Measurements from ENCODE around the gene DNAJC18.
"Not testable (repeated sequence)": the region's sequence is repeated elsewhere in the genome, so short reads cannot be mapped to it uniquely, and the experiment has no call there.

DNAJC18 gene

DNA sequence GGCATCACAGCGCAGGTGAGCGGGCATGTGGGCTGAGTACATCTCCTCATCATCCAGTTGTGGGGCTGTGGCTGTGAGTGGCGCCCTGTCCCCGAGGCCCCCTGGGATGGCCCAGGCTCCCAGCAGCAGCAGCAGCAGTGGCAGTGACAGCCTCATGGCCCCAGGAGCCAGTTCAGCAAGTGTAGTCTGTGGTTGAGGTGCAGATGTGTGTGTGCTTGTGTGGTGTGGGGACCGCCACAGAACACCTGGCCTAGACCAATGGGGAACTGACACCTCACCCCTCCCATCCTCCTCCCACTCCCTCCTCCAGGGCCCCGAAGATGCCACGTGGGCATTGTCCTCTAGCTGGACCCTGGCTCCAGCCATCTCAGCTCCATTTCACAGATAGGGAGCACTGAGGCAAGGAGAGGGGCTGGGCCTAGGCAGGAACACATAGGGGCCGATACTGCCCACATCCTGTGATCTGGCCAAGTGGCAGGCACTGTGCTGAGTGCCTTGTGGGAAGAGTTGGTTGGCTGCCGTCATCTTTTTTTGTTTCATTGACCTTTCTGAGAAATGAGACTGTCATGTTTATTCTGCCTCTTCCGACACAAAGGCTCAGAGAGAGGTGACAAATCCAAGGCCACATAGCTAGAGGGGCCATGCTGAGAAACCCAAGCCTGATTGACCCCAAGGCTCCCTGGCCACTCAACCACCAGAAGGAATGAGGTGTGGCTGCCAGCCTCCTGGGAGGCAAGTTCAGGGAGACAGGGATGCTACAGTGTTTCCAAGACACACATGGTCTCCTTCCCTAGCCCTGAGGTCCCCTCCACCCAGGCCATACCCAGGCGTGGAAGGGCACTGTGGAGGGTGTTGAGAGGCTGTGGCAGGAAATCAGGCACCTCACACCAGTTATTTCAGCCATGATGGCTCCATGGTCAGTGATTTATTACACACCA lies 49.4 kb downstream of the DNAJC18 start, which contains the start of gene MZB1:
TSS of gene MZB1 (minus strand) at position 213 of the 938 bp plus-strand sequence. CDS start at position 156, 57 bp downstream.
- H3K4me3 ChIP-seq (ENCODE audit: low read depth, low read length) = peak within 1 kb of the TSS; percentile 88

DNA sequence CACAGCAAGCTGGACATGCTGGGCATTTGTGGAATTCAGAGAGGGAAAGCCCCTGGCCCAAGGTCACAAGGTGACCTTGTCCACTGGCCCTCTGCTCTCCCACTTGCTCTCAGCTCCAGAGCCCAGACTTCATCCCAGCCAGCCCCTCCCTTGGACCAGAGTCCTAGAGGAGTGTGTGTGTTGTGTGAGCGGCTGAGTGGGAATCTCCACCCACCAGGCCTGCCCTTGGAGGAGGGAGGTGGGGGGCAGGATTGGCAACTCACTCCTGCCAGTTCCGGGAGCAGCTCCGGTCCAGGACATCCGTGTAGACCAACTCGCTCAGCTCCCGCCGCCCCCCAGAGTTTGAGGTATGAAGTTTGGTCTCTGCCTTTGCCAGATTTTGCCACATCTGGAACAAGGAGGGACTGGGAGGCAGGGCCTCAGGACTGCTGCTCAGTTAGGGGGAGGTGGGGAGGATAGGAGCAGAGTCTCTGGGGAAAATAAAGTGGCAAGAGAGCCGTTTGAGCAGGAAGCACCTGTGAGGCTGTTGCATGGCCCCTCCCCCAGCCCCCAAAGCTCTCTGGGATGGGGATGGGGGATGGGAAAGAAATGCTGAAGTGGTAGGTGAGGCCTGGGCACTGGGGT lies 51.0 kb downstream of the DNAJC18 start:
- peak; percentile 84 for DNase-seq (ENCODE audit: low read depth)
- TF ChIP-seq, protein P1, sequence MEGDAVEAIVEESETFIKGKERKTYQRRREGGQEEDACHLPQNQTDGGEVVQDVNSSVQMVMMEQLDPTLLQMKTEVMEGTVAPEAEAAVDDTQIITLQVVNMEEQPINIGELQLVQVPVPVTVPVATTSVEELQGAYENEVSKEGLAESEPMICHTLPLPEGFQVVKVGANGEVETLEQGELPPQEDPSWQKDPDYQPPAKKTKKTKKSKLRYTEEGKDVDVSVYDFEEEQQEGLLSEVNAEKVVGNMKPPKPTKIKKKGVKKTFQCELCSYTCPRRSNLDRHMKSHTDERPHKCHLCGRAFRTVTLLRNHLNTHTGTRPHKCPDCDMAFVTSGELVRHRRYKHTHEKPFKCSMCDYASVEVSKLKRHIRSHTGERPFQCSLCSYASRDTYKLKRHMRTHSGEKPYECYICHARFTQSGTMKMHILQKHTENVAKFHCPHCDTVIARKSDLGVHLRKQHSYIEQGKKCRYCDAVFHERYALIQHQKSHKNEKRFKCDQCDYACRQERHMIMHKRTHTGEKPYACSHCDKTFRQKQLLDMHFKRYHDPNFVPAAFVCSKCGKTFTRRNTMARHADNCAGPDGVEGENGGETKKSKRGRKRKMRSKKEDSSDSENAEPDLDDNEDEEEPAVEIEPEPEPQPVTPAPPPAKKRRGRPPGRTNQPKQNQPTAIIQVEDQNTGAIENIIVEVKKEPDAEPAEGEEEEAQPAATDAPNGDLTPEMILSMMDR (IDR thresholded peaks at IDR 0.05; ENCODE audit: insufficient read depth, low read depth, low read length, missing control alignments) = no peak
- peak overlapping the region; percentile 88 for H3K4me3 ChIP-seq (ENCODE audit: low read depth, low read length)

More for the DNA sequence above, 49.4 kb downstream of the DNAJC18 start, which contains the start of gene MZB1:
- TF ChIP-seq, protein P1 (IDR thresholded peaks at IDR 0.05; ENCODE audit: insufficient read depth, low read depth, low read length, missing control alignments) = no peak
- DNase-seq (ENCODE audit: low read depth) = peak; percentile 98

DNA sequence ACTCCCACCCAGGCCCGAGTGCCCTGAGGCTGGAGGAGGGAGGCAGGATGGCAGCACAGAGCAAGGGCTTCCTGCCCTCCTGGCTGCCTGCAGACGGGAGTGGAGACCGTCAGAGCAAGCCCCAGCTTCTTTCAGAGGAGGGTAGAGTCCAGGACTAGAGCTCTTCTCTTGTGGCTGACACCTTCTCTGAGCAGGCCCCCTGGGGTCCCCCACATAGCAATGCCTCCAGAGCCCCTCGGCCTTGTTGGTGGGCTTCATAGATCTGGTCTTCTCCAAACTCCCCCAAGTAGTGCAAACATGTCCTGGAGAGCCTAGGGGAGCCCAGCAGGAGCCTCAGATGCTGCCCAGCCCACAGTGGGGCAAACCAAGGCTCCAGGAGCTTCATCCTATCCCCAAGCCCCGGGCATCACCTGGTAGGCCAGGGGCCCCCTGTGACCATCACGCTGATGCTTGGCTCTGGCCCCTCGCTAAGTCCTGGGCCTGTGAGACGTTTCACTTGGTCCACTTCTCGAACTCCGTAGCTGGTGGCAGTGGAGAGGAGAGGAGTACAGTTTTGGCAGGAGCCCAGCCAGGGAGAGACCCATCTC lies 51.6 kb downstream of the DNAJC18 start:
- TF ChIP-seq, protein P1 (IDR thresholded peaks at IDR 0.05; ENCODE audit: insufficient read depth, low read depth, low read length, missing control alignments) = no peak
- no peak for DNase-seq (ENCODE audit: low read depth)
- H3K4me3 ChIP-seq (ENCODE audit: low read depth, low read length) = peak overlapping the region; percentile 88

DNA sequence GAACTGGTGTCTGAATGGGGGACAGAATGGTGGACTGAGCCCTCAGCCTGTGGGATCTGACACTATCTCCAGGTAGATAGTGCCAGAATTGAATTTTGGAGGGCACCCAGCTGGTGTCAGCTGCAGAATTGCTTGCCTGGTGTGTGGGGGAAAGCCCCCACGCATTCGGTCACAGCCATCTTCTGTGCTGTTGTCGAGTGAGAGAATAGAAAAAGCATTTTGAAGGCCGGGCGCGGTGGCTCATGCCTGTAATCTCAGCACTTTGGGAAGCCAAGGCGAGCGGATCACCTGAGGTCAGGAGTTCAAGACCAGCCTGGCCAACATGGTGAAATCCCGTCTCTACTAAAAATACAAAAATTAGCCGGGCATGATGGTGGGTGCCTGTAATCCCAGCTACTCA lies 52.4 kb downstream of the DNAJC18 start:
- not testable (repeated sequence) for DNase-seq (ENCODE audit: low read depth); H3K4me3 ChIP-seq (ENCODE audit: low read depth, low read length)

DNA sequence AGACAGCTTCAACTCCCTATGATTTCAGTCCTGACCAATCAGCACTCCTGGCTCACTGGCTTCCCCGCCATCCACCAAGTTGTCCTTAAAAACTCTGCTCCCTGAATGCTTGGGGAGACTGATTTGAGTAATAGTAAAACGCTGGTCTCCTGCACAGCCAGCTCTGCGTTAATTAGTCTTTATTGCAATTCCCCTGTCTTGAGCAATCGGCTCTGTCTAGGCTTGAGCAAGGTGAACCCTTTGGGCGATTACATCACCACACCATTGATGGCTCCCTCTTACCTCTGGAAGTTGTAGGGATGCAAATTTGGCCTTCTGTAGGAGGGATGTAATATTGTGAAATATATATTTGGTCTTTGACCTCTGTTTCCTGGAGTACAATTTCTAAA lies 53.3 kb downstream of the DNAJC18 start:
- no peak overlapping the region for H3K4me3 ChIP-seq (ENCODE audit: low read depth, low read length)
- TF ChIP-seq, protein P1 (IDR thresholded peaks at IDR 0.05; ENCODE audit: insufficient read depth, low read depth, low read length, missing control alignments) = no peak
- DNase-seq (ENCODE audit: low read depth) = no peak

DNA sequence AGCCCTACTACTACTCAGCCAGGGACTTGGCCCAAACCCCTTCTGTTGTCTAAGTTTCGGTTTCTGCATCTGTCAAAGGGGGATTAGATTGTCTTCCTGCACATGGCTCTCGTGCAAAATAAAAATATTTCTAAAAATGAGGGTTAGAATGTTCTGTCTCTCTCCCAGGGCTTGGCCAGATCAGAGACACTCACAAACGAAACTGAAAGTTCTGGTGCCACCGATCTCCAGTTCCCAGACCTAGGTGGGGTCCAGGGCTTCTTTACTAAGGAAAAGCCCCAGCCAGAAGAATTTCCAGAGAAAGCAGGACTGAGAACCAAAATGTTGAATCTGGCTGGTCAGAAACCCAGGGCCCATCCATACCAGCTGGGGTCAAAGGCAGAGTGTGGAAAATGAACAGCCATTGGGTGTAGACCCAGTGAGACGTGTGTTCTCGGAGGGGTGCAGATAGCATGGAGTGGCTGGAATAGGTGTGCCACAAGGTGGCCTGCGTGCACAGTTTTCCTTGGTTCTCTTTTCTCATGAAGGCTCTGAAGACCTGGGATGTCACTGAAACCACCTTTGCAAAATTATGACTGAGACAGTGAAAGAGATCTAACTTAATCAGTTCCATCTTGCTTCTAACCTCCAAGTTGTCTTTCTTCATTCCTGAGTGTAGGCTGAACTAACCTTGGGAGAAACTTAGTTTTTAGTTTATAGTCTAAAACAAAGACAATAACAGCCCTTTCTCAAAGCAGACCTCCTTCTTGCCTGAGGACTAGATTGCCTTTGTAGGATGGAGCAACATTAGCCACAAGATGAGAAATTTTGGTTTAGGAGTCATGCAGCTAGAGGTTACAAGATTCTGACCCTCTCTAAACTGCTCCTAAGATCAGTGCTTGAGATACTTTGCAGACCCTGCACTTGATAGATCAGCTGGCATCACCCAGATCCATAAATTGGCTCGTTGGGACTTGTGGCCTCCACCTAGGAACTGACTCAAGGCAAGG lies 54.0 kb downstream of the DNAJC18 start:
- TF ChIP-seq, protein P1 (IDR thresholded peaks at IDR 0.05; ENCODE audit: insufficient read depth, low read depth, low read length, missing control alignments) = no peak
- peak; percentile 50 for DNase-seq (ENCODE audit: low read depth)
- H3K4me3 ChIP-seq (ENCODE audit: low read depth, low read length) = peak overlapping the region; percentile 29
